Loucy (cell line): ENCODE measurements around the gene BHLHE40.

Source experiments
- H2AFZ ChIP-seq: fragments of 200-600 bp; sonication (generic); 2 replicates; pipeline ENCODE4 v1.6.0; 2016; ENCODE audit warnings: antibody characterized with exemption, mild to moderate bottlenecking, low read length, moderate library complexity
- H3F3A ChIP-seq: fragments of 200-600 bp; 2 replicates; pipeline ENCODE4 v1.6.0; 2016; ENCODE audit warnings: antibody characterized with exemption, low read depth, mild to moderate bottlenecking
- H3K27me3 ChIP-seq: fragments of 200-600 bp; sonication (generic); 2 replicates; pipeline ENCODE4 v1.6.1; 2014; ENCODE audit warnings: low read length, mild to moderate bottlenecking; ENCODE audit not compliant: insufficient read depth, poor library complexity, severe bottlenecking
- H3K36me3 ChIP-seq: fragments of 200-600 bp; sonication (generic); 2 replicates; pipeline ENCODE4 v1.6.1; 2016; ENCODE audit warnings: low read length; ENCODE audit not compliant: insufficient read depth
- H3K4me1 ChIP-seq: fragments of 200-600 bp; sonication (generic); 2 replicates; pipeline ENCODE4 v1.5.1; 2014; ENCODE audit warnings: low read length, mild to moderate bottlenecking; ENCODE audit not compliant: insufficient read depth, poor library complexity, severe bottlenecking
- H3K4me2 ChIP-seq: fragments of 200-600 bp; sonication (generic); 2 replicates; pipeline ENCODE4 v1.6.0; 2014; ENCODE audit warnings: antibody characterized with exemption, low read length, low read depth, mild to moderate bottlenecking; ENCODE audit not compliant: poor library complexity, severe bottlenecking
- H3K4me3 ChIP-seq: fragments of 200-600 bp; sonication (generic); 2 replicates; pipeline ENCODE4 v1.5.1; 2014; ENCODE audit warnings: low read length, mild to moderate bottlenecking, mixed read lengths; ENCODE audit not compliant: poor library complexity, severe bottlenecking
- H3K79me2 ChIP-seq: fragments of 200-600 bp; sonication (generic); 2 replicates; pipeline ENCODE4 v1.6.1; 2014; ENCODE audit warnings: low read length; ENCODE audit not compliant: insufficient read depth
- H3K9ac ChIP-seq: fragments of 200-600 bp; sonication (generic); 2 replicates; pipeline ENCODE4 v1.6.0; 2014; ENCODE audit warnings: mild to moderate bottlenecking, low read depth, low read length, moderate library complexity; ENCODE audit not compliant: poor library complexity, severe bottlenecking
- H3K9me2 ChIP-seq: fragments of 200-600 bp; sonication (generic); replicated peaks from 2 replicates; pipeline ENCODE4 v1.6.1; 2016; ENCODE audit warnings: low read depth, low read length, mixed read lengths
- H3K9me3 ChIP-seq: fragments of 200-600 bp; sonication (generic); 2 replicates; pipeline ENCODE4 v1.6.1; 2014; ENCODE audit warnings: mild to moderate bottlenecking, antibody characterized with exemption, low read length, low read depth; ENCODE audit not compliant: insufficient read depth
- H4K20me1 ChIP-seq: fragments of 200-600 bp; sonication (generic); 2 replicates; pipeline ENCODE4 v1.6.0; 2014; ENCODE audit warnings: antibody characterized with exemption, low read length, mild to moderate bottlenecking; ENCODE audit not compliant: insufficient read depth, poor library complexity, severe bottlenecking
- CTCF ChIP-seq: fragments of 200-600 bp; sonication (generic); conservative IDR thresholded peaks from 2 replicates; pipeline ENCODE4 v1.5.1; 2014; ENCODE audit warnings: mild to moderate bottlenecking, antibody characterized with exemption, low read length
- EZH2phosphoT487 ChIP-seq: fragments of 200-600 bp; IDR thresholded peaks from 2 replicates; pipeline ENCODE4 v1.6.1; 2018; ENCODE audit warnings: antibody characterized with exemption, mild to moderate bottlenecking, moderate library complexity, borderline replicate concordance

The BHLHE40 gene

GRCh38 chr3:4995500-4996053, 16.3 kb downstream of the BHLHE40 start:
- Histone ChIP-seq H3K36me3 (no peaks in the 10 kb centered on the region), H3K9me3 (no peaks in the 10 kb centered on the region), H3K4me2 (no peak overlapping the region), H3K9ac (peak overlapping the region; percentile 7), H2AFZ (no peak overlapping the region), H3K27me3 (no peaks in the 10 kb centered on the region), H3F3A (no peaks in the 10 kb centered on the region), H4K20me1 (no peaks in the 10 kb centered on the region), H3K9me2 (no peaks in the 10 kb centered on the region), H3K4me1 (peaks cover 45% of the 10 kb centered on the region), H3K4me3 (no peak overlapping the region), H3K79me2 (no peaks in the 10 kb centered on the region)
- TF ChIP-seq CTCF, result no peak
- no peak for TF ChIP-seq EZH2phosphoT487

- TF ChIP-seq EZH2phosphoT487 (no peak), CTCF (no peak)
- H3K79me2 ChIP-seq, result no peaks in the 10 kb centered on the region
- peak overlapping the region; percentile 61 for H3K4me2 ChIP-seq
- peak overlapping the region; percentile 38 for H3K9ac ChIP-seq
- H3K4me3 ChIP-seq, result no peak overlapping the region
- no peaks in the 10 kb centered on the region for H3K9me3 ChIP-seq
- H3K36me3 ChIP-seq, result no peaks in the 10 kb centered on the region
- peaks cover 52% of the 10 kb centered on the region for H3K4me1 ChIP-seq
- H2AFZ ChIP-seq, result peak overlapping the region; percentile 84; the same call in 1 of the 2 replicates
- H3K9me2 ChIP-seq, result no peaks in the 10 kb centered on the region
- H3F3A ChIP-seq, result no peaks in the 10 kb centered on the region
- no peaks in the 10 kb centered on the region for H4K20me1 ChIP-seq
- H3K27me3 ChIP-seq, result no peaks in the 10 kb centered on the region
Observed at GRCh38 chr3:4996223-4996765, 17.1 kb downstream of the BHLHE40 start.

- Histone ChIP-seq H3K36me3 (no peaks in the 10 kb centered on the region), H4K20me1 (no peaks in the 10 kb centered on the region), H3K4me3 (no peak overlapping the region), H3K27me3 (no peaks in the 10 kb centered on the region), H3K79me2 (no peaks in the 10 kb centered on the region), H3K9me2 (no peaks in the 10 kb centered on the region), H3K4me1 (peaks cover 57% of the 10 kb centered on the region), H3F3A (no peaks in the 10 kb centered on the region), H2AFZ (peak overlapping the region; percentile 84), H3K4me2 (peak overlapping the region; percentile 61), H3K9ac (peak overlapping the region; percentile 38), H3K9me3 (no peaks in the 10 kb centered on the region)
- TF ChIP-seq CTCF, result 0 out of 2 replicates have a peak, but pooled peaks have one; percentile 26
- no peak for TF ChIP-seq EZH2phosphoT487
Observed at GRCh38 chr3:4996771-4997291, 17.6 kb downstream of the BHLHE40 start.
